ENCODE results near the gene TBL1XR1.

DNA sequence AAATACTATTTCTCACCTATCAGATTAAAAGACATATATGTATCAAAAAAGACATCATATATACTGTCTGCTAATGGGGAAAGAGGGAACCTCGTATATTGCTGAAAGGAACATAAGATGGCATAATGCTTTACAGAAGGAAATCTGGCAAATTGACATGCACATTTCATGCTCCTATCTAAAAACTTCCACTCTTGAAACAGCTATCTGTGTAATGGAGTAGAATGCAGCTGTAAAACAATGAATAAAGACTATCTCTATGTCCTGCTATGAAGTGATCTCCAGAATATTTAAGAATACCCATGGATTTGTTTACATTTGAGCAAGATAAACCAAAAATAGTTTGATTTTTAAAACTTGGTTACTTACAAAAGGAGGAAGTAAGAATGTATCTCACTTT lies 107.4 kb downstream of the TBL1XR1 start:
- TF ChIP-seq, protein P1, sequence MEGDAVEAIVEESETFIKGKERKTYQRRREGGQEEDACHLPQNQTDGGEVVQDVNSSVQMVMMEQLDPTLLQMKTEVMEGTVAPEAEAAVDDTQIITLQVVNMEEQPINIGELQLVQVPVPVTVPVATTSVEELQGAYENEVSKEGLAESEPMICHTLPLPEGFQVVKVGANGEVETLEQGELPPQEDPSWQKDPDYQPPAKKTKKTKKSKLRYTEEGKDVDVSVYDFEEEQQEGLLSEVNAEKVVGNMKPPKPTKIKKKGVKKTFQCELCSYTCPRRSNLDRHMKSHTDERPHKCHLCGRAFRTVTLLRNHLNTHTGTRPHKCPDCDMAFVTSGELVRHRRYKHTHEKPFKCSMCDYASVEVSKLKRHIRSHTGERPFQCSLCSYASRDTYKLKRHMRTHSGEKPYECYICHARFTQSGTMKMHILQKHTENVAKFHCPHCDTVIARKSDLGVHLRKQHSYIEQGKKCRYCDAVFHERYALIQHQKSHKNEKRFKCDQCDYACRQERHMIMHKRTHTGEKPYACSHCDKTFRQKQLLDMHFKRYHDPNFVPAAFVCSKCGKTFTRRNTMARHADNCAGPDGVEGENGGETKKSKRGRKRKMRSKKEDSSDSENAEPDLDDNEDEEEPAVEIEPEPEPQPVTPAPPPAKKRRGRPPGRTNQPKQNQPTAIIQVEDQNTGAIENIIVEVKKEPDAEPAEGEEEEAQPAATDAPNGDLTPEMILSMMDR (IDR thresholded peaks at IDR 0.05): no peak
- TF ChIP-seq POLR2AphosphoS5 (IDR thresholded peaks at IDR 0.05): no peak

All from prostate gland (tissue), 2 donors.